ENCODE data around the gene FAM227B.
"Not testable (repeated sequence)": the region's sequence is repeated elsewhere in the genome, so short reads cannot be mapped to it uniquely, and the experiment has no call there.

The FAM227B gene

GRCh38 chr15:49620658-49621368 lies at the start of gene FAM227B, which contains the start of gene DTWD1:
Gene FAM227B, minus strand, starts transcription at chr15:49620818. Its CDS starts 5,647 bp downstream, at chr15:49615171.
Gene DTWD1, plus strand, starts transcription at chr15:49621048. Its CDS starts 4,120 bp downstream, at chr15:49625168.
- peak; percentile 96 for DNase-seq (ENCODE audit: low spot score)

- no peak for DNase-seq (ENCODE audit: low spot score)
Observed at GRCh38 chr15:49669288-49669687, 48.7 kb upstream of the FAM227B start.

- not testable (repeated sequence) for DNase-seq (ENCODE audit: low spot score)
Observed at GRCh38 chr15:49666486-49666885, 45.9 kb upstream of the FAM227B start.

GRCh38 chr15:49664716-49665115 lies 44.1 kb upstream of the FAM227B start:
- no peak for DNase-seq (ENCODE audit: low spot score)

GRCh38 chr15:49656734-49657133 lies 36.1 kb upstream of the FAM227B start:
- no peak for DNase-seq (ENCODE audit: low spot score)

- DNase-seq (ENCODE audit: low spot score), result no peak
Observed at GRCh38 chr15:49652922-49653321, 32.3 kb upstream of the FAM227B start.

GRCh38 chr15:49650676-49651075 lies 30.1 kb upstream of the FAM227B start:
- DNase-seq (ENCODE audit: low spot score), result no peak

- DNase-seq (ENCODE audit: low spot score), result no peak
Observed at GRCh38 chr15:49649987-49650386, 29.4 kb upstream of the FAM227B start.

- no peak for DNase-seq (ENCODE audit: low spot score)
Observed at GRCh38 chr15:49646891-49647290, 26.3 kb upstream of the FAM227B start.

- no peak for DNase-seq (ENCODE audit: low spot score)
Observed at GRCh38 chr15:49645941-49646340, 25.3 kb upstream of the FAM227B start.

GRCh38 chr15:49645277-49645676 lies 24.7 kb upstream of the FAM227B start:
- no peak for DNase-seq (ENCODE audit: low spot score)

- no peak for DNase-seq (ENCODE audit: low spot score)
Observed at GRCh38 chr15:49644364-49644794, 23.8 kb upstream of the FAM227B start.

- no peak for DNase-seq (ENCODE audit: low spot score)
Observed at GRCh38 chr15:49637857-49638256, 17.2 kb upstream of the FAM227B start.

- DNase-seq (ENCODE audit: low spot score), result no peak
Observed at GRCh38 chr15:49628379-49628778, 7.8 kb upstream of the FAM227B start.

GRCh38 chr15:49627407-49627877 lies 6.8 kb upstream of the FAM227B start:
- DNase-seq (ENCODE audit: low spot score), result no peak

- DNase-seq (ENCODE audit: low spot score), result no peak
Observed at GRCh38 chr15:49625460-49626036, 4.9 kb upstream of the FAM227B start.

GRCh38 chr15:49624056-49624455 lies 3.4 kb upstream of the FAM227B start:
- no peak for DNase-seq (ENCODE audit: low spot score)

GRCh38 chr15:49622561-49622960 lies 1.9 kb upstream of the FAM227B start:
- no peak for DNase-seq (ENCODE audit: low spot score)

- DNase-seq (ENCODE audit: low spot score), result no peak
Observed at GRCh38 chr15:49621887-49622286, 1.3 kb upstream of the FAM227B start.

- no peak for DNase-seq (ENCODE audit: low spot score)
Observed at GRCh38 chr15:49621401-49621811, 788 bp upstream of the FAM227B start.

- no peak for DNase-seq (ENCODE audit: low spot score)
Observed at GRCh38 chr15:49620199-49620598, 419 bp downstream of the FAM227B start.

GRCh38 chr15:49619226-49619625 lies 1.4 kb downstream of the FAM227B start:
- DNase-seq (ENCODE audit: low spot score), result no peak

GRCh38 chr15:49612240-49612639 lies 8.4 kb downstream of the FAM227B start:
- DNase-seq (ENCODE audit: low spot score), result not testable (repeated sequence)
